ENCODE data around the gene SH3RF3.

DNA sequence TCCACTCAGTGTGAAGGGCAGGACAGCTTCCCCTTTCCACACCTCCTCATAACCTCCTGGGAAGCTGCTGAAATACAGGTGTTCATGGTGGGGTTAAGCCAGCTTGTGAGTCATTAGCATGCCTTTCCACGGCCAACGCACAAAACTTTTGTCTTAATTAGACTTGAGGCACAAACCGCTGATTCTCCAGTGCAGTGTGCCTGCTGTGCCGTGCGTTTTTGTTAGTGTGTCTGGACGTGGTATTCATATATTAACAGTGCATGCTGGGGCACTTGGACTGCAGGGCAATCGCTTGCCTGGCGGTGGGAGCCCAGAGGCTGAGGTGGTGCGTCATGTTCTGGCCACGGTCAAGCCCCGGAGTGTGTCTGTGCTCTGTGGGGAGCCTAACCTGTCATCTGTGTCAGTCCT is 156.2 kb downstream of the SH3RF3 start:
- TF ChIP-seq, protein P1, sequence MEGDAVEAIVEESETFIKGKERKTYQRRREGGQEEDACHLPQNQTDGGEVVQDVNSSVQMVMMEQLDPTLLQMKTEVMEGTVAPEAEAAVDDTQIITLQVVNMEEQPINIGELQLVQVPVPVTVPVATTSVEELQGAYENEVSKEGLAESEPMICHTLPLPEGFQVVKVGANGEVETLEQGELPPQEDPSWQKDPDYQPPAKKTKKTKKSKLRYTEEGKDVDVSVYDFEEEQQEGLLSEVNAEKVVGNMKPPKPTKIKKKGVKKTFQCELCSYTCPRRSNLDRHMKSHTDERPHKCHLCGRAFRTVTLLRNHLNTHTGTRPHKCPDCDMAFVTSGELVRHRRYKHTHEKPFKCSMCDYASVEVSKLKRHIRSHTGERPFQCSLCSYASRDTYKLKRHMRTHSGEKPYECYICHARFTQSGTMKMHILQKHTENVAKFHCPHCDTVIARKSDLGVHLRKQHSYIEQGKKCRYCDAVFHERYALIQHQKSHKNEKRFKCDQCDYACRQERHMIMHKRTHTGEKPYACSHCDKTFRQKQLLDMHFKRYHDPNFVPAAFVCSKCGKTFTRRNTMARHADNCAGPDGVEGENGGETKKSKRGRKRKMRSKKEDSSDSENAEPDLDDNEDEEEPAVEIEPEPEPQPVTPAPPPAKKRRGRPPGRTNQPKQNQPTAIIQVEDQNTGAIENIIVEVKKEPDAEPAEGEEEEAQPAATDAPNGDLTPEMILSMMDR (IDR thresholded peaks at IDR 0.05) = no peak
- no peak for TF ChIP-seq POLR2A (IDR thresholded peaks at IDR 0.05)
- no peak for TF ChIP-seq POLR2AphosphoS5 (IDR thresholded peaks at IDR 0.05; ENCODE audit: insufficient read depth in 1 of 2, low read depth in 1 of 2)

Measured in vagina (tissue), 2 donors.